ENCODE measurements around the gene SMIM22.
"Not testable (repeated sequence)": the region's sequence is repeated elsewhere in the genome, so short reads cannot be mapped to it uniquely, and the experiment has no call there.

- not testable (repeated sequence) for TF ChIP-seq POLR2AphosphoS5, POLR2A, EP300 (IDR thresholded peaks at IDR 0.05)
- TF ChIP-seq, protein P1, sequence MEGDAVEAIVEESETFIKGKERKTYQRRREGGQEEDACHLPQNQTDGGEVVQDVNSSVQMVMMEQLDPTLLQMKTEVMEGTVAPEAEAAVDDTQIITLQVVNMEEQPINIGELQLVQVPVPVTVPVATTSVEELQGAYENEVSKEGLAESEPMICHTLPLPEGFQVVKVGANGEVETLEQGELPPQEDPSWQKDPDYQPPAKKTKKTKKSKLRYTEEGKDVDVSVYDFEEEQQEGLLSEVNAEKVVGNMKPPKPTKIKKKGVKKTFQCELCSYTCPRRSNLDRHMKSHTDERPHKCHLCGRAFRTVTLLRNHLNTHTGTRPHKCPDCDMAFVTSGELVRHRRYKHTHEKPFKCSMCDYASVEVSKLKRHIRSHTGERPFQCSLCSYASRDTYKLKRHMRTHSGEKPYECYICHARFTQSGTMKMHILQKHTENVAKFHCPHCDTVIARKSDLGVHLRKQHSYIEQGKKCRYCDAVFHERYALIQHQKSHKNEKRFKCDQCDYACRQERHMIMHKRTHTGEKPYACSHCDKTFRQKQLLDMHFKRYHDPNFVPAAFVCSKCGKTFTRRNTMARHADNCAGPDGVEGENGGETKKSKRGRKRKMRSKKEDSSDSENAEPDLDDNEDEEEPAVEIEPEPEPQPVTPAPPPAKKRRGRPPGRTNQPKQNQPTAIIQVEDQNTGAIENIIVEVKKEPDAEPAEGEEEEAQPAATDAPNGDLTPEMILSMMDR (IDR thresholded peaks at IDR 0.05), result not testable (repeated sequence)
Observed at GRCh38 chr16:4784444-4784987, 10.7 kb upstream of the SMIM22 start.

All from upper lobe of left lung (tissue), 4 donors.